GM19023 (cell line): Measurements from ENCODE around the gene FGF22.
"Not testable (repeated sequence)": the region's sequence is repeated elsewhere in the genome, so short reads cannot be mapped to it uniquely, and the experiment has no call there.

Experiments used
- ATAC-seq: cut with Tn5 transposase; IDR thresholded peaks from one replicate; pipeline ENCODE4 v1.9.1; 2021; ENCODE audit warnings: mild to moderate bottlenecking, moderate library complexity; ENCODE audit not compliant: unreplicated experiment

FGF22 gene

GRCh38 chr19:657611-658010 is 17.9 kb downstream of the FGF22 start:
- ATAC-seq, result no peak

DNA sequence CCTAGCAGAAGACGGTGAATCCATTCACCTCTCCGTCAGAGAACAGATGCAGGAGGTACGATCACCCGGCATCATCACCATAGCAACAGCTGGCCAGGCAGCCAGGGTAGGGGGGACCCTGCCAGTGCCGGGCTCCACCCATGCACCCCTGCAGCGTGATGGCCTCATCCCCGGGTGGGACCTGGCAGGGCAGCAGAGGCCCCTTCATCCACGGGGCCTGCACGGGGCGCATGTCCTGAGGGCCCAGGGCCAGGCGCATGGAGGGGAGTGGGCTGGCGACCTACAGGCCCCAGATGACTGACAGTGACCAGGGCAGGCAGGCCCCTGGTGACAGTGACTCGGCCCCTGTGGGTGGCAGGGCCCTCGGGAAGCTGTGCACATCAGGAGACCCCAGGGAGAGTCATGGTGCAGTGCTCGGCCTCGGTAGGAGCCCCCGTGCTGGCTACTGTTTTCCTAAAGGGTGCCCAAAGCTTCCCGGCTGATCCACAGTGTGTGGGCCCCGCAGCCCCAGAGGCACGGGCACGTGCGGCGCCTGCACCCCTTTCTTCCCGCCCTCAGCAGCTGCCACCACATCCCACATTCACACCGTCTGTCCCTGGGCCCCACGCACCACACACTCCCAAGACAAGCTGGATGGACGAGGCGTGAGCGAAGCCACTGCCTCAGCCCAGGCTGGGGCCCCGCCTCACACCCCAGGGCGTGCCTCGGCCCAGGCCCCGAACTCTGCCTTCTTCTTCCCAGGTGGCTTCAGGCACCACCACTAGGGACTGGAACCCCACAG is 18.6 kb downstream of the FGF22 start:
- no peak for ATAC-seq

DNA sequence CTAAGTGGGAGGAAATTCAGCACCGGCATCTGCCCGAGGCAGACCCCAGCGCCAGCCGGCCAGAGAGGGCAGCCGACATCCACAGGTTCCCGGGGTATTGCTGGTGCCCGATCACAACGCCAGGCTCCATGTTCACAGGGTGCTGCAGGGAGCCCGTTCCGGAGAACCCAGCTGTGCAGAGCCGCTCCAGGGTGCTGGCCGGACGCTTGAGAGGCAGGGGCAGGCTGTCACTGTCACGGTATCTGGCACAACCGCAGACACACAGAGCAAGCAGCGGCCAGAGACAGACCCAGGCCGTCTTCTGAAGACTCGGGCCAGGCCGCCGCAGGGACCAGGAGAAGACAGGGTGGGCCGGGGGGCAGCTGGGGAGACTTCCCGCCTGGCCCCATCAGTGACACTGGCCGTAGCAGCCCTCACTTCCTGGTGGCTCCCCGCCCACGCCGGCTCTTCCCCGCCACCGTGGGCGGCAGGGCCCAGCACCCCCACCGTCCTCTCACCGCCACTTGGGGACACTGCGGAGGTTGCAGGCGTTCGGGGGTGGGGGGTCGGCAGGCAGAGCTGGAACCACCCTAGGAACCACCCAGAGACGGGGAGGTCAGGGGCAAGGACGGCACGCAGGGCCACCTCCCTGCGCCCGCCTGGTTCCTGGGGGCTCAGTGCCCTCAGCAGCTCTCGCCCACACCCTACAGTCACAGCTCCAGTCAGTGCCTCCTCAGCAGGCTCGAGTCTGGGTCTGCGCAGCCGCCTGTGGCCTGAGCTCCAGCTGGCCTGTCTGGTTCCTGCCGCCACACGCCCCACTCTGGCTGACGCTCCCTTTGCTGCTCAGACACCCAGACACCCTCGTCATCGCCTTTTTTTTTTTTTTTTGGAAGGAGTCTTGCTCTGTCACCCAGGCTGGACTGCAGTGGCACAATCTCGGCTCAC is 19.5 kb downstream of the FGF22 start:
- ATAC-seq, result no peak

- ATAC-seq, result no peak
Measured at GRCh38 chr19:660793-661426, 21.2 kb downstream of the FGF22 start.

DNA sequence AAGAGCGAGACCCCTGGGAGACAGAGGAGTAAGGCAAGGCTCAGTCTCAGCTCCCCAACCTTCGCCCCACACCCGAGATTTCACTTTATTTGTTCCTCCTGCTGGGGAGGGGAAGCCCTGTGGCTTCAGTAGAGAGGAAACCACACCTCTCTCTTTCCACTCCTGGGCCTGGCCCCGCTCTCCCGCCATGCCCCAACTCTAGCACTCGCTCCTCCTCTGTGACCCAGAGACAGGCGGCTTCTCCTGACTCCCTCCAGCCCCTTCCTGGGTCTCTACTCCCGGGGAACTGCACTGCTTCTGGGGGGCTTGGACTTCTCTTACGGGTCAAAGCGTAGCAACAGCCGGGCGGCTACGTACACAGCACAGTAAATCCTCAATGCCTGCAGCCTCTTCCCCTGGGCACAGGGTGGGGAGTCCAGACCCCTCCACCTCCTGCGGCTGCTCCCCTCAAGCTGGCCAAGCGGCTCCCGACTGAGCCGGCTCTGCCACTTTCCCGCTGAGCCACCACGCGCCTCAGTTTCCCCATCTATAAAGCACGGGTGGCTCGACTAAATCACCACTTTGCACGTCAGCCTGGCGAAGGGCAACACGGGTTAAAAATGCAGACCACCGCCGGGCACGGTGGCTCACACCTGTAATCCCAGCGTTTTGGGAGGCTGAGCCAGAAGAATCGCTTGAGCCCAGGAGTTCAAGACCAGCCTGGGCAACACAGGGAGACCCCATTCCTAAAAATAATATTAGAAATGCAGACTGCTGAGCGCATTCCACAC is 21.9 kb downstream of the FGF22 start:
- no peak for ATAC-seq

- ATAC-seq, result peak; percentile 6
Measured at GRCh38 chr19:662207-662961, 22.7 kb downstream of the FGF22 start.

GRCh38 chr19:662962-663681 is 23.4 kb downstream of the FGF22 start, which contains the start of gene RNF126:
Gene RNF126, minus strand, starts transcription at chr19:663214. Its CDS starts 93 bp downstream, at chr19:663121.
- peak; percentile 60 for ATAC-seq

DNA sequence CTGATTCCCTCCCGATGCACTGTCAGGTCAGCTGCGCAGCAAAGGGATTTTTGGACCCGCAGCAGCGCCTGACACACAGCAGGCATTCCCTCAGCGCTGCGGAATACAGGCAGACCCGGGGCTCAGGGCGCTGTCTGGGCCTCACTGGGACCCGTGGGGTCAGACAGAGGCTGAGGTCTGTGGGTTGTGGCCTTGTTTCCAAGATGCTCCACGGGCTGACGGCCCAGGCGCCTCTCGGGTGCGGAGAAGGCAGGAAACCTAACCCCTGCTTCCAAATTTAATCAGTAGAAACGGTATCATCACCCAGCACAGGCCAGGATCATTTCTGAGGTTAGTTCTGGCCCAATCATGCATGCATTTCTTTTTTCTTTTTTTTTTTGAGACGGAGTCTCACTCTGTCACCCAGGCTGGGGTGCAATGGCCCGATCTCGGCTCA is 24.0 kb downstream of the FGF22 start:
- ATAC-seq, result no peak

- no peak for ATAC-seq
Measured at GRCh38 chr19:664913-665443, 25.3 kb downstream of the FGF22 start.

DNA sequence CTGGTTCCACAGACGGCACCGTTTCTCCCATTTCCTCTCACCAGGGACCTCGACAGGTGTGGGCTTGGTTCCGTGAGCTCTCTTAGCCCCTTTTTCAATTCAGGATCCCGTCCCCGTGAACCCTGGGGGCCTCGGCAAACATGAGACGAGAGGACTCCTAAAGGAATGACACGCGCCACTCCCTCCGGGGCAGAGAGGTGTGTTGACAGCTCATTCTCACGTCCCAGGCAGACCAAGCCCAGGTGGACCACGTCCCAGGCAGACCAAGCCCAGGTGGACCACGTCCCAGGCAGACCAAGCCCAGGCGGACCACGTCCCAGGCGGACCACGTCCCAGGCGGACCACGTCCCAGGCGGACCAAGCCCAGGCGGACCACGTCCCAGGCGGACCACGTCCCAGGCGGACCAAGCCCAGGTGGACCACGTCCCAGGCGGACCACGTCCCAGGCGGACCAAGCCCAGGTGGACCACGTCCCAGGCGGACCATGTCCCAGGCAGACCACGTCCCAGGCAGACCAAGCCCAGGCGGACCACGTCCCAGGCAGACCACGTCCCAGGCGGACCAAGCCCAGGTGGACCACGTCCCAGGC is 27.4 kb downstream of the FGF22 start:
- ATAC-seq, result not testable (repeated sequence)

GRCh38 chr19:668675-669434 is 29.2 kb downstream of the FGF22 start:
- ATAC-seq, result not testable (repeated sequence)

- no peak for ATAC-seq
Measured at GRCh38 chr19:670609-671075, 31.0 kb downstream of the FGF22 start.

DNA sequence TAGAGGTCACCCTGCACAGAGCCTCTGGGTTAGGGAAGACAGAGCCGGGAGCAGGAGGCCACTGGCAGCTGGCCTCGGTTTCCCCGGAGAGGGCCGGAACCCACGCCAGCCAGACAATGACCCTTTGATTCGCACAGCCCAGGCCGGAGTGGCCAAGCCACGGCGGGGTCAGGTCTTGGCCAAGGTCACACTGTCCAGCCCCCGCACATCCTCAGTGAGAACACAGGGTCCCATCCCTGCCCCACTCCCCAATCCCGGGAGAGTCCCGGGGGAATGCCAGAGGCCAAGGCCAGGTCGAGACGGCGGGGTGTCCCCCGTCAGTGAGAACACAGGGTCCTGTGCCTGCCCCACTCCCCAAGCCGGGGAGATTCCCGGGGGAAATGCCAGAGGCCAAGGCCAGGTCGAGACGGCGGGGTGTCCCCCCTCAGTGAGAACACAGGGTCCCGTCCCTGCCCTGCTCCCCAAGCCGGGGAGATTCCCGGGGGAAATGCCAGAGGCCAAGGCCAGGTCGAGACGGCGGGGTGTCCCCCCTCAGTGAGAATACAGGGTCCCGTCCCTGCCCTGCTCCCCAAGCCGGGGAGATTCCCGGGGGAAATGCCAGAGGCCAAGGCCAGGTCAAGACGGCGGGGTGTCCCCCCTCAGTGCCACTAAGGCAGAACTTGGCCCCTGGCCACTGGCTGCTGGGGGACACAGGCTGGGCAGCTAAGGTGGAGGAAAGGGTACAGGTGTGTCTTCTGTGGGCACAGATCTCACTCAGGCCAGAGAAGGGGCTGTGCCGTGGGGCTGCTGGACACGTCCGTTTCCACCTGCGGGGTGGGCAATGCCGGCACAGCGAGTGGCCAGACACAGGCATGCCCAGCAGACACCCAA is 34.8 kb downstream of the FGF22 start:
- ATAC-seq, result no peak

GRCh38 chr19:676007-676338 is 36.3 kb downstream of the FGF22 start:
- no peak for ATAC-seq

- no peak for ATAC-seq
Measured at GRCh38 chr19:676339-677105, 36.8 kb downstream of the FGF22 start, which contains the start of gene FSTL3. Gene FSTL3, plus strand, starts transcription at chr19:676392. Its CDS starts 32 bp downstream, at chr19:676424.

DNA sequence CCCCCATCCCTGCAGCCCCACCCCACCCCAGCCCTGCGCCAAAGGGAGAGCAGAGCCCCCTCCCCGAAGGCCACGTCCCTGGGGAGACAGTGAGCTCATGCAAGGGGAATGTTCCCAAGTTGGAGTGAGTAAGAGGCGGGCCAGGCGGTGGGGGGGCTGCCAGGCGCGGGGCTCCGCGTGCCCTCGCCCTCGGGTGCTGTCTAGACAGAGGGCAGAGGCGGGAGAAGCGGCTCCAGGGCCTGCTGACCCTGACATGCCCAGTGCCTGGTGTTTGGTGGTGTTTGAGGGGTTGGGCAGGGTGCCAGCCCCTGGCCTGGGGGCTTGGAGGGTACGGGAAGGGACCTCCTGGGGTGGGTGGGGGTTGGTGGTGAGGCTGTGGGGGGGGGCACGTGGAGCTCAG is 37.5 kb downstream of the FGF22 start:
- ATAC-seq, result no peak
